H9 (cell line): ENCODE measurements around the gene KRT34. TPM values are rescaled to one million over a fixed set of nuclear protein-coding genes. Genes with fewer than 3 reads are reported as not detected.

Source experiments
- DNase-seq: peaks from one replicate; pipeline ENCODE4 v3.0.0-alpha.2; 2017
- H2AFZ ChIP-seq: one replicate; pipeline ENCODE4 v1.6.1; 2013; ENCODE audit warnings: mild to moderate bottlenecking, low read length, control low read depth, moderate library complexity
- H2AK5ac ChIP-seq: 2 replicates; pipeline ENCODE4 v1.6.1; 2013; ENCODE audit warnings: low read length, control low read depth, mixed read lengths; ENCODE audit not compliant: insufficient read length
- H2BK120ac ChIP-seq: one replicate; pipeline ENCODE4 v1.6.1; 2013; ENCODE audit warnings: low read depth, mild to moderate bottlenecking, low read length, control low read depth, inconsistent platforms; ENCODE audit not compliant: poor library complexity, severe bottlenecking
- H2BK12ac ChIP-seq: 2 replicates; pipeline ENCODE4 v1.6.1; 2013; ENCODE audit warnings: low read length, control low read depth, mixed read lengths, low read depth; ENCODE audit not compliant: insufficient read length
- H2BK15ac ChIP-seq: 2 replicates; pipeline ENCODE4 v1.6.1; 2013; ENCODE audit warnings: low read depth, low read length, control low read depth
- H2BK20ac ChIP-seq: one replicate; pipeline ENCODE4 v1.6.1; 2013; ENCODE audit warnings: low read depth, mild to moderate bottlenecking, low read length, control low read depth, inconsistent platforms; ENCODE audit not compliant: poor library complexity, severe bottlenecking
- H2BK5ac ChIP-seq: 2 replicates; pipeline ENCODE4 v1.6.1; 2013; ENCODE audit warnings: low read length, control low read depth, mixed read lengths; ENCODE audit not compliant: insufficient read length
- H3K14ac ChIP-seq: 2 replicates; pipeline ENCODE4 v1.6.1; 2013; ENCODE audit warnings: low read length, control low read depth; ENCODE audit not compliant: insufficient read depth
- H3K18ac ChIP-seq: 2 replicates; pipeline ENCODE4 v1.6.1; 2013; ENCODE audit warnings: low read depth, mild to moderate bottlenecking, mixed read lengths, low read length, control low read depth; ENCODE audit not compliant: insufficient read length
- H3K23ac ChIP-seq: 2 replicates; pipeline ENCODE4 v1.6.1; 2013; ENCODE audit warnings: low read length, control low read depth, mixed read lengths, low read depth; ENCODE audit not compliant: insufficient read length
- H3K23me2 ChIP-seq: 2 replicates; pipeline ENCODE4 v1.6.1; 2013; ENCODE audit warnings: low read depth, mild to moderate bottlenecking, mixed read lengths, low read length, control low read depth; ENCODE audit not compliant: insufficient read length, poor library complexity, severe bottlenecking
- H3K27ac ChIP-seq: 2 replicates; pipeline ENCODE4 v1.5.1; 2013; ENCODE audit warnings: low read length, control low read depth, mixed read lengths, low read depth; ENCODE audit not compliant: insufficient read length
- H3K27me3 ChIP-seq: 2 replicates; pipeline ENCODE4 v1.6.1; 2013; ENCODE audit warnings: low read length, control low read depth, inconsistent platforms; ENCODE audit not compliant: insufficient read depth
- H3K4ac ChIP-seq: 2 replicates; pipeline ENCODE4 v1.6.1; 2013; ENCODE audit warnings: low read depth, mild to moderate bottlenecking, control low read depth, inconsistent platforms, low read length, moderate library complexity
- H3K4me1 ChIP-seq: 2 replicates; pipeline ENCODE4 v1.6.1; 2013; ENCODE audit warnings: low read length, control low read depth, inconsistent platforms; ENCODE audit not compliant: insufficient read depth
- H3K4me2 ChIP-seq: 2 replicates; pipeline ENCODE4 v1.6.1; 2013; ENCODE audit warnings: low read length, control low read depth, mixed read lengths; ENCODE audit not compliant: insufficient read length, insufficient read depth
- H3K56ac ChIP-seq: 2 replicates; pipeline ENCODE4 v1.6.1; 2013; ENCODE audit warnings: low read depth, mild to moderate bottlenecking, mixed read lengths, low read length, control low read depth; ENCODE audit not compliant: insufficient read length
- H3K79me1 ChIP-seq: 2 replicates; pipeline ENCODE4 v1.6.1; 2013; ENCODE audit warnings: low read depth, mild to moderate bottlenecking, moderate library complexity, low read length, control low read depth, inconsistent platforms; ENCODE audit not compliant: insufficient read depth, poor library complexity, severe bottlenecking
- H3K79me2 ChIP-seq: 2 replicates; pipeline ENCODE4 v1.6.1; 2013; ENCODE audit warnings: low read length, control low read depth, inconsistent platforms; ENCODE audit not compliant: insufficient read depth
- H3K9ac ChIP-seq: 2 replicates; pipeline ENCODE4 v1.6.1; 2013; ENCODE audit warnings: low read length, control low read depth, mixed read lengths; ENCODE audit not compliant: insufficient read length; ENCODE audit errors: extremely low read depth
- H3K9me3 ChIP-seq: one replicate; pipeline ENCODE4 v1.6.1; 2013; ENCODE audit warnings: low read depth, low read length, inconsistent platforms; ENCODE audit not compliant: control insufficient read depth
- H3T11ph ChIP-seq: one replicate; pipeline ENCODE4 v1.6.1; 2013; ENCODE audit warnings: mild to moderate bottlenecking, low read length, control low read depth, inconsistent platforms
- H4K20me1 ChIP-seq: one replicate; pipeline ENCODE4 v1.6.1; 2013; ENCODE audit not compliant: control insufficient read depth, insufficient read length, insufficient read depth
- H4K5ac ChIP-seq: 2 replicates; pipeline ENCODE4 v1.6.1; 2013; ENCODE audit warnings: low read depth, mild to moderate bottlenecking, mixed read lengths, low read length, control low read depth; ENCODE audit not compliant: insufficient read length
- H4K8ac ChIP-seq: replicated peaks from 2 replicates; pipeline ENCODE4 v1.6.1; 2013; ENCODE audit warnings: low read length, control low read depth, mixed read lengths, low read depth; ENCODE audit not compliant: insufficient read length
- H4K91ac ChIP-seq: 2 replicates; pipeline ENCODE4 v1.6.1; 2013; ENCODE audit warnings: low read depth, mild to moderate bottlenecking, moderate library complexity, mixed read lengths, low read length, control low read depth; ENCODE audit not compliant: insufficient read length
- H3K27ac Mint-ChIP-seq, 3 experiments: 2 replicates in 2 of 3; 3 replicates in 1 of 3; pipeline ENCODE4 v1.8.0; 2020 to 2021; ENCODE audit warnings: mixed read lengths in 3 of 3, mild to moderate bottlenecking in 1 of 3, moderate library complexity in 1 of 3
- H3K27me3 Mint-ChIP-seq: 2 replicates; pipeline ENCODE4 v1.8.0; 2021; ENCODE audit warnings: low read depth, mild to moderate bottlenecking, moderate library complexity, mixed read lengths
- H3K36me3 Mint-ChIP-seq, 3 experiments: 2 replicates in 2 of 3; 3 replicates in 1 of 3; pipeline ENCODE4 v1.8.0; 2020 to 2021; ENCODE audit warnings: low read depth in 3 of 3, mixed read lengths in 3 of 3; ENCODE audit not compliant: insufficient read depth in 1 of 3
- H3K4me1 Mint-ChIP-seq, 2 experiments: 2 replicates each; pipeline ENCODE4 v1.8.0; 2020; ENCODE audit warnings: mixed read lengths in 2 of 2
- H3K4me3 Mint-ChIP-seq, 2 experiments: 2 replicates in 1 of 2; 3 replicates in 1 of 2; pipeline ENCODE4 v1.8.0; 2020 to 2021; ENCODE audit warnings: mild to moderate bottlenecking in 2 of 2, mixed read lengths in 2 of 2, moderate library complexity in 1 of 2
- H3K9me3 Mint-ChIP-seq, 2 experiments: 2 replicates in 1 of 2; 3 replicates in 1 of 2; pipeline ENCODE4 v1.8.0; 2020; ENCODE audit warnings: mild to moderate bottlenecking in 2 of 2, mixed read lengths in 2 of 2, moderate library complexity in 1 of 2
- WGBS: extraction: QIAGEN DNeasy Blood & Tissue Kit; methylation state at CpG from one replicate; pipeline ENCODE4 v1.1.7; 2013; ENCODE audit warnings: missing lambda C conversion rate, low lambda C conversion rate, mixed read lengths; ENCODE audit not compliant: insufficient read length; ENCODE audit errors: extremely low coverage; 5-methylcytosine and 5-hydroxymethylcytosine counted together
- total RNA-seq: library from RNA; stranded (reverse); gene quantifications from 2 replicates; pipeline ENCODE4 v1.2.1, GENCODE V29; 2021
- TF ChIP-seq, protein P1 (sequence below): fragments of 200-600 bp; sonication (generic); conservative IDR thresholded peaks from 3 replicates; pipeline ENCODE4 v1.8.0; 2021; ENCODE audit warnings: antibody characterized with exemption, mild to moderate bottlenecking

KRT34 gene
- total RNA-seq, 1 experiment from 2014 or later, result not detected

DNA sequence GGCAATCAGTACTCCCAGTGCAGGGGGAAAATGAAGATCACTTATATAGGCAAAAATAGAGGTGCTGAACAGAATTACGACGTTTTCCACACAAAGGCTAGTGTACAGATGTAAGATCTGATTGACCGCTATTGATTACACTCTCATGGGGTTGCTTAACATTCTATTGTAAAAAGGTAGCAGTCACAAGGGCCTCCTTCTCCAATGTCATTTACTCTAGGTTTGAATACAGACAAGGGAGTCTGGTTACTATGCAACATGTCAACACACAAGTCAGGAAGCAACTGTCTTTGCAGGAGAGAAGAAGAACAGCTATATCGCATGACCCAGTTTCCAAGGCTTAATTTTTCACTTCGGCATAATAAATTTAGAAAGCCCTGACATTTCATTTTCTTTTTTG, 34.4 kb upstream of the KRT34 start:
- Mint-ChIP-seq H3K4me1 (peaks cover 30 to 33% of the 10 kb centered on the region in 2 experiments), H3K27me3 (peaks cover 5% of the 10 kb centered on the region; the same call in 1 of the 2 replicates)
- H2BK5ac ChIP-seq, result no peak overlapping the region

More for the DNA sequence above, 34.4 kb upstream of the KRT34 start:
- Histone ChIP-seq H2AK5ac (no peak overlapping the region), H3K4ac (no peak overlapping the region), H4K8ac (no peak overlapping the region), H3K27me3 (no peaks in the 10 kb centered on the region), H2AFZ (no peak overlapping the region), H3K79me2 (no peaks in the 10 kb centered on the region), H2BK12ac (no peak overlapping the region), H3K18ac (no peak overlapping the region), H2BK120ac (no peak overlapping the region), H4K91ac (no peak overlapping the region), H3K56ac (no peak overlapping the region), H3T11ph (no peak overlapping the region), H3K23me2 (no peaks in the 10 kb centered on the region), H4K20me1 (no peaks in the 10 kb centered on the region), H3K4me2 (no peak overlapping the region), H3K27ac (no peak overlapping the region), H2BK15ac (no peak overlapping the region), H3K4me1 (peaks cover 4% of the 10 kb centered on the region), H3K14ac (no peak overlapping the region), H3K79me1 (no peaks in the 10 kb centered on the region), H2BK20ac (no peak overlapping the region), H3K9ac (no peak overlapping the region), H4K5ac (no peak overlapping the region), H3K23ac (no peak overlapping the region), H3K9me3 (no peaks in the 10 kb centered on the region)
- H3K36me3 Mint-ChIP-seq, result no peaks in the 10 kb centered on the region
- TF ChIP-seq, protein P1, sequence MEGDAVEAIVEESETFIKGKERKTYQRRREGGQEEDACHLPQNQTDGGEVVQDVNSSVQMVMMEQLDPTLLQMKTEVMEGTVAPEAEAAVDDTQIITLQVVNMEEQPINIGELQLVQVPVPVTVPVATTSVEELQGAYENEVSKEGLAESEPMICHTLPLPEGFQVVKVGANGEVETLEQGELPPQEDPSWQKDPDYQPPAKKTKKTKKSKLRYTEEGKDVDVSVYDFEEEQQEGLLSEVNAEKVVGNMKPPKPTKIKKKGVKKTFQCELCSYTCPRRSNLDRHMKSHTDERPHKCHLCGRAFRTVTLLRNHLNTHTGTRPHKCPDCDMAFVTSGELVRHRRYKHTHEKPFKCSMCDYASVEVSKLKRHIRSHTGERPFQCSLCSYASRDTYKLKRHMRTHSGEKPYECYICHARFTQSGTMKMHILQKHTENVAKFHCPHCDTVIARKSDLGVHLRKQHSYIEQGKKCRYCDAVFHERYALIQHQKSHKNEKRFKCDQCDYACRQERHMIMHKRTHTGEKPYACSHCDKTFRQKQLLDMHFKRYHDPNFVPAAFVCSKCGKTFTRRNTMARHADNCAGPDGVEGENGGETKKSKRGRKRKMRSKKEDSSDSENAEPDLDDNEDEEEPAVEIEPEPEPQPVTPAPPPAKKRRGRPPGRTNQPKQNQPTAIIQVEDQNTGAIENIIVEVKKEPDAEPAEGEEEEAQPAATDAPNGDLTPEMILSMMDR, result no peak
- DNase-seq, result no peak
- no peak overlapping the region for H3K27ac Mint-ChIP-seq
- H3K4me3 Mint-ChIP-seq, result no peak overlapping the region
- H3K9me3 Mint-ChIP-seq, result no peaks in the 10 kb centered on the region
- no CpG with 5 or more reads among the region's 5 CpGs for WGBS
